GM15510 (cell line): Measurements from ENCODE around the gene MYOF.

Source experiments
- POLR2A ChIP-seq: IDR thresholded peaks from 3 replicates; pipeline ENCODE4 v1.6.1; 2011; ENCODE audit warnings: borderline replicate concordance; ENCODE audit not compliant: insufficient read length; ENCODE audit errors: extremely low read depth

The MYOF gene

GRCh38 chr10:93269281-93269680 lies 212.9 kb downstream of the MYOF start:
- no peak for TF ChIP-seq POLR2A

- no peak for TF ChIP-seq POLR2A
Measured at GRCh38 chr10:93268021-93268420, 214.1 kb downstream of the MYOF start.

- no peak for TF ChIP-seq POLR2A
Measured at GRCh38 chr10:93267521-93267920, 214.6 kb downstream of the MYOF start.

GRCh38 chr10:93266858-93267257 lies 215.3 kb downstream of the MYOF start:
- TF ChIP-seq POLR2A: no peak

- no peak for TF ChIP-seq POLR2A
Measured at GRCh38 chr10:93261961-93262610, 220.0 kb downstream of the MYOF start.

- no peak for TF ChIP-seq POLR2A
Measured at GRCh38 chr10:93261089-93261488, 221.0 kb downstream of the MYOF start.

- TF ChIP-seq POLR2A: no peak
Measured at GRCh38 chr10:93259126-93259525, 223.0 kb downstream of the MYOF start.
